Panc1 (cell line): ENCODE results near the gene MAP7. TPM values are rescaled to one million over a fixed set of nuclear protein-coding genes. Genes with fewer than 3 reads are reported as not detected.

ENCODE experiments used
- ATAC-seq: fragments of 200-7000 bp; cut with Tn5 transposase; 2 replicates; pipeline ENCODE4 v1.9.1; 2020; ENCODE audit warnings: mild to moderate bottlenecking, moderate library complexity
- BruUV-seq: library from RNA; stranded (reverse); fragments of 400-500 nt; replicated peaks from 2 replicates; lab custom pipeline; 2021; lab: Mats Ljungman, UMichigan
- CTCF ChIA-PET: fragments of 300-600 bp; sonication (Branson Sonifier 250); formaldehyde crosslinking; loops from one replicate; lab custom pipeline; 2022; ENCODE audit warnings: antibody characterized with exemption; lab: Charles Lee
- POLR2A ChIA-PET: fragments of 300-600 bp; sonication (Branson Sonifier 250); formaldehyde crosslinking; loops from one replicate; lab custom pipeline; 2022; ENCODE audit warnings: antibody characterized with exemption; lab: Charles Lee
- DNase-seq: peaks from one replicate; pipeline ENCODE4 v3.0.0-alpha.2; 2010; ENCODE audit warnings: low read depth, low spot score
- H3K27ac ChIP-seq: 2 replicates; pipeline ENCODE4 v1.5.1; 2011; ENCODE audit warnings: mild to moderate bottlenecking, low read length, inconsistent platforms
- H3K27me3 ChIP-seq: fragments of 200-500 bp; sonication (Bioruptor generic); 2 replicates; pipeline ENCODE4 v1.6.0; 2014; ENCODE audit warnings: low read length, inconsistent platforms; ENCODE audit not compliant: control insufficient read depth, insufficient read depth
- H3K36me3 ChIP-seq: fragments of 200-500 bp; sonication (Bioruptor generic); 2 replicates; pipeline ENCODE4 v1.5.1; 2014; ENCODE audit warnings: inconsistent platforms, mild to moderate bottlenecking, low read length, moderate library complexity; ENCODE audit not compliant: control insufficient read depth, insufficient read depth
- H3K4me1 ChIP-seq: 2 replicates; pipeline ENCODE4 v1.5.1; 2011; ENCODE audit warnings: inconsistent platforms, mild to moderate bottlenecking, low read length, moderate library complexity; ENCODE audit not compliant: control insufficient read depth, insufficient read depth
- H3K4me3 ChIP-seq, 2 experiments: 2 replicates each; pipeline ENCODE4 v1.5.1; 2011 to 2012; ENCODE audit warnings: low read depth in 2 of 2, low read length in 2 of 2, mild to moderate bottlenecking in 2 of 2, inconsistent platforms in 1 of 2, moderate library complexity in 1 of 2
- H3K9me3 ChIP-seq: fragments of 200-500 bp; sonication (Bioruptor generic); 2 replicates; pipeline ENCODE4 v1.5.1; 2014; ENCODE audit warnings: low read depth, mild to moderate bottlenecking, inconsistent platforms, low read length, moderate library complexity; ENCODE audit not compliant: control insufficient read depth, insufficient read depth
- CTCF ChIP-seq: fragments of 450-650 bp; IDR thresholded peaks from 2 replicates; pipeline ENCODE4 v1.5.1; 2017; ENCODE audit warnings: mild to moderate bottlenecking
- POLR2AphosphoS5 ChIP-seq: IDR thresholded peaks from 2 replicates; pipeline ENCODE4 v1.6.1; 2012; ENCODE audit warnings: mild to moderate bottlenecking, low read depth, low read length, moderate library complexity
- REST ChIP-seq, 2 experiments: IDR thresholded peaks; 2 replicates each; pipeline ENCODE4 v1.6.1; 2011 to 2012; ENCODE audit warnings: low read depth in 2 of 2, control low read depth in 1 of 2, low read length in 1 of 2, mild to moderate bottlenecking in 1 of 2, moderate library complexity in 1 of 2; ENCODE audit not compliant: insufficient read depth in 1 of 2
- SIN3A ChIP-seq: IDR thresholded peaks from 2 replicates; pipeline ENCODE4 v1.6.1; 2012; ENCODE audit warnings: low read depth, mild to moderate bottlenecking, low read length, moderate library complexity, borderline replicate concordance; ENCODE audit not compliant: insufficient read depth
- TCF7L2 ChIP-seq: IDR thresholded peaks from 2 replicates; pipeline ENCODE4 v1.6.1; 2011; ENCODE audit warnings: mild to moderate bottlenecking, low read depth, low read length, inconsistent platforms
- in situ Hi-C: cut with HindIII; loops from 2 replicates; pipeline ENCODE4 v1.10.0; 2016; ENCODE audit warnings: low sequenced_read_pairs, low pct_unique_long_range_greater_than_20kb
- intact Hi-C: fragments of 100-400 bp; cut with micrococcal nuclease; formaldehyde crosslinking; loops from one replicate; pipeline ENCODE4 v1.10.0; 2022; ENCODE audit not compliant: unreplicated experiment
- total RNA-seq: library from RNA; stranded (reverse); gene quantifications from one replicate; pipeline ENCODE4 v1.2.1, GENCODE V29; 2021; ENCODE audit not compliant: unreplicated experiment

MAP7 gene
- total RNA-seq, 1 experiment from 2014 or later = 1.8 TPM

- H3K36me3 ChIP-seq = no peaks in the 10 kb centered on the region
- ATAC-seq = no peak
- ChIA-PET POLR2A (no interaction called here), CTCF (no interaction called here)
- H3K4me3 ChIP-seq = no peak overlapping the region
- DNase-seq = no peak
- in situ Hi-C loops = no loop called here
- BruUV-seq = no TSS peak
- no peaks in the 10 kb centered on the region for H3K4me1 ChIP-seq
- TF ChIP-seq TCF7L2 (no peak), CTCF (no peak), POLR2AphosphoS5 (no peak), REST (IDR thresholded peaks at IDR 0.05; ENCODE audit: insufficient read depth in 1 of 2, low read depth in 2 of 2, low read length in 1 of 2) (no peak), SIN3A (no peak)
- H3K9me3 ChIP-seq = no peaks in the 10 kb centered on the region
- no peak overlapping the region for H3K27ac ChIP-seq
- no peaks in the 10 kb centered on the region for H3K27me3 ChIP-seq
- intact Hi-C loops = no loop called here
Observed at GRCh38 chr6:136424450-136424849, 125.8 kb downstream of the MAP7 start.

GRCh38 chr6:136421537-136422158 is 128.6 kb downstream of the MAP7 start:
- ChIA-PET POLR2A (no interaction called here), CTCF (no interaction called here)
- Histone ChIP-seq H3K9me3 (no peaks in the 10 kb centered on the region), H3K27me3 (no peaks in the 10 kb centered on the region), H3K36me3 (no peaks in the 10 kb centered on the region), H3K4me1 (no peaks in the 10 kb centered on the region), H3K4me3 (no peak overlapping the region), H3K27ac (no peak overlapping the region)
- intact Hi-C loops = no loop called here
- TF ChIP-seq TCF7L2 (no peak), CTCF (no peak), POLR2AphosphoS5 (no peak), REST (IDR thresholded peaks at IDR 0.05; ENCODE audit: insufficient read depth in 1 of 2, low read depth in 2 of 2, low read length in 1 of 2) (no peak), SIN3A (no peak)
- ATAC-seq (no peak), DNase-seq (no peak)
- no TSS peak for BruUV-seq
- in situ Hi-C loops = no loop called here
